Germinal center (tissue), 1 donor: ENCODE results near the gene ADGRL4.
"Not testable (repeated sequence)": the region's sequence is repeated elsewhere in the genome, so short reads cannot be mapped to it uniquely, and the experiment has no call there.

ENCODE experiments used
- DNase-seq: peaks from one replicate; pipeline ENCODE4 v3.0.0; 2012; ENCODE audit warnings: mixed read lengths, low spot score

Gene ADGRL4

DNA sequence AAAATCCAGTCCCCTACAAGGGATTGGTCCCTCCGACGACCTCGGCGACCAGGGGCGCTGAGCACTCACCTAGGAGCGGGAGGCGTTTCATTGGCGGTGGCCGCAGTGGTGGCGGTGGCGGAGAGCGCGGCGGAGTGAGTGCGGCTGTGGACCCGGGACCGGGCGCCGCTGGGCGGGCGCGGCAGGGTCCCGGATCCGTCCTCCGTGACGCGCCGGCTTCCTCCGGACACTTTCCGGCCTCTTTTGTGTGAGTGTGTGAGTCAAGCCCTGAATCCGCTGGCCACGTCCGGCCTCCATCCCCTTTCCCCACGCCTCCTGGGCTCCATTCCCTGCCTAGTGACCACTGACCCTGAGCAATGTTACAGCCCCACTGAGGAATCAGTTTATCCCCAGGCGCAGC, at the start of gene ADGRL4:
TSS of gene ADGRL4 (minus strand) at position 167 of the 400 bp plus-strand sequence. CDS start at position 91, 76 bp downstream.
- no peak for DNase-seq

DNA sequence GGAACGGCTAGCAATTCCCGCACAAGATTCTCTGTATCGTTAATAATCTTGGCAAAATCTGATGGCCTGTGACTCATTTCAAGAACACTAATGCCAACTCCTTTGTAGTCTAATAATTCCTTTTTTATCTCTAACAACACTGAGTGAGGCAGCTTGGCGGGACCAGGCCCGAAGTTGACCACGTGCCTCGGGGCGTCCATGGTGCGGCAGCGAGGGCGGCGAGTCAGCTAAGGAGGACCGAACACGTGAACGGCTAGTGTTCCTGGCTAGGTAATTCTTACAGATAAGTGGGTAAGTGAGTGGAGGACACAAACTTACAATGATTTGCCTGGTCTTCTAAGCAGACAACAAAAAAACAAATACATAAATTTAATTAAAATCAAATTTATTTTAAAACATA, 49.3 kb upstream of the ADGRL4 start:
- no peak for DNase-seq

- no peak for DNase-seq
Measured at GRCh38 chr1:79052829-79053449, 46.4 kb upstream of the ADGRL4 start.

- no peak for DNase-seq
Measured at GRCh38 chr1:79044974-79045650, 38.6 kb upstream of the ADGRL4 start.

DNA sequence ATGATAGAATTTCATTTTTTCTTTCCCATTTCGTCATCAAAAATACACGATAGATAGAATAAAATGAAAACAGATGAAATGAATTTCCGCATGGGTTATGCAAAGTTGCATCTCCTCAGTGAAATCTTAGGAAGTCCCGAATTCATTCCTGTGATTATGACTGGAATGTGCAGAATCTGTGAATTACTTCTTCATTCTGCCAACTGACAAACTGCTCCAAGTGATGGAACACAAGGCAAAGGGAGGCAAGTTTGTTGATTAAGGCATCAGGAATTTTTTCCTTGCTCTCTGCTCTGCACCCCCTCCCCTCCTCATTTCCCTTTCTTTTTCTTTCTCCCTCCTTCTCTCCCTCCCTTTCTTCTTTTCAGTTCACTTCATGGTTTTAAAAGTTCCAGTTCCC, 37.0 kb upstream of the ADGRL4 start:
- no peak for DNase-seq

DNA sequence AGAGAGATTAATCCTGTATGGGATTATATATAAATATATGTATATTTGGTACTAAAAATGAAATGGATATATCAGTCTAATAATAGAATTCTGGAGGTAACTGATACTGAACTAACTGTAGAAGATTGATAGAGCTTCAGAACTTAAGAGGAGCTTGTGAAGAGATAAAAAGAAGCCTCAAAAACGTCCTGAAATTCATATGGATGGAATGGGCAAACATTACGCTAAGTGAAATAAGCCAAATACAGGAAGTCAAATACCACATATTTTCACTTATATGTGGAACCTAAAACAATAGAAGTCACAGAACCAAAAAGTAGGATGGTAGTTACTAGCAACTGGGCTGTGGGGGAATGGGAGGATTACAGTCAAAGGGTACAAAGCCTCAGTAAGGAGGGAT, 36.0 kb upstream of the ADGRL4 start:
- no peak for DNase-seq

GRCh38 chr1:79042117-79042516, 35.6 kb upstream of the ADGRL4 start:
- DNase-seq: no peak

DNA sequence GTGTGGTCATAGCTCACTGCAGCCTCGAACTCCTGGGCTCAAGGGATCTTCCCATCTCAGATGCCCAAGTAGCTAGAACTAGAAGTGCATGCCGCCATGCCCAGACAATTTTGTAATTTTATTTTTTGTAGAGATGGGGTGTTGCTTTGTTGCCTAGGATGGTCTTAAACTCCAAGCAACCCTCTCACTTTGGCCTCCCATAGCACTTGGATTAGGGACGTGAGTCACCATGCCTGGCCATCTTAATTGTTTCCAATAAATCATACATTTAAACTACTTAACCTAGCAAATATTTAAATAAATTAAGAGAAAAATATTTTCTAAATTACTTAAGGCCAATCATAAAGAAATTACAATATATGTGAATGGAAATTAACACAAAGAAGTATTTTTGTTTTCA, 35.1 kb upstream of the ADGRL4 start:
- no peak for DNase-seq

DNA sequence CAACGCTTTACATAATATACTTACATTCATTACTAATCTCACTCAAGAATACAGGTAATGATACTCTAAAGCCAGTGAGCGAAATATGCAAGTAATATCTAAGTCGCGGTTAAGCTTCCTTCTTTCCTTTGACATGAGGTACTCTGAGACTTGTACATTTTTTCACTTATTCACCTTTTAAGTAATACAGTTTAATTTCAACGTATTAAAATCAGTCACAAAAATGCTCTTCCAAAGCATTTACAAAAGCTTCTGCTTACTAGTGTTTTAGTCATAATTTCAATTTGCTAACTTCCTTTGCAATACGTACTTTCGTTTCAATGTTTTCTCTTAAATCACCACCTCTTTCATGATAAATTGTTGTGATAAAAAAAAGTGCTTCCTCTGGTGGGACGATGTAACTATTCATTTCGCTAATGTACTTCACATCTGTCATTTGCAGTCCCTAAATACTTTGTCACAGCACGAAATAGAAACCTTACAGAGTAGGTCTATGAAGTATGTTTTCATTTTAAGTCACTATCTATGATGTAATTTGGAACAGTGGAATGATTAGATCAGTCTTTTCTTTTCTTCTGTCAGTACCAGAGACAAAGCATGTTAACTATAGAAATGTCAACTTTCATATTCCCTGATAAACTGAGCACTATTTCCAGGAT, 34.0 kb upstream of the ADGRL4 start:
- no peak for DNase-seq

DNA sequence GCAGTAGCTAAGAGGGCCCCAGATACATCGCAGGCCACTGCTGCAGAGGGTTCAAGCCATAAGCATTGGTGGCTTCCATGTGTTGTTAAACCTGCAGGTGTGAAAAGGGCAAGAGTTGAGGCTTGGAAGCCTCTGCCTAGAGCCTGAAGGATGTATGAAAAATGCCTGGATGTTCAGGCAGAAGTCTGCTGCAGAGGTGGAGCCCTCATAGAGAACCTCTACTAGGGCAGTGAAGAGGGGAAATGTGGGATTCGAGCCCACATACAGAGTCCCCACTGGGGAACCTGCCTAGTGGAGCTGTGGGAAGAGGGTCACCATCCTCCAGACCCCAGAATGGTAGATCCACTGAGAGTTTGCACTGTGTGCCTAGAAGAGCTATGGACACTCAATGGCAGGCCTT, 30.6 kb upstream of the ADGRL4 start:
- DNase-seq: no peak

DNA sequence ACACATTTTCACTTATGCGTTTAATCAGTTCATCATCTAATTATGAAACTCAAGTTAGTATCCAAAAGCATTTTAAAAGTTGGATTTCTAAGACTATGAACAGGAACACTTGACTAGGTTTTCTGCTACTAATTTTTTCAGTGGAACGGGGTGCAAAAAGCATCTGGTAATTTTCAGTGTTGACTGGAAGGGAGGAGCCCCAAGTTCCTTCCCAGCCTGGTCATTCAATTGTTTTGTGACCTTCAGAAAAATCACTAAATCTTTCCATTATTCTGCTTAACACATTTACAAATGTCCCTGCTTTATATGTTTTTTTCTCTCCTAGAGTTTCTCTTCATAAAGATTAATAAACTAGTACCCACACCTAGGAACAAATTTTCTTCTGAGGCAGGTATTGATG, 6.0 kb upstream of the ADGRL4 start:
- no peak for DNase-seq

GRCh38 chr1:79010589-79010988, 4.1 kb upstream of the ADGRL4 start:
- DNase-seq: no peak

GRCh38 chr1:79005945-79006344, 585 bp downstream of the ADGRL4 start:
- no peak for DNase-seq

GRCh38 chr1:79004916-79005315, 1.6 kb downstream of the ADGRL4 start:
- no peak for DNase-seq

GRCh38 chr1:78996791-78997190, 9.7 kb downstream of the ADGRL4 start:
- DNase-seq: no peak

- DNase-seq: no peak
Measured at GRCh38 chr1:78987042-78987441, 19.5 kb downstream of the ADGRL4 start.

DNA sequence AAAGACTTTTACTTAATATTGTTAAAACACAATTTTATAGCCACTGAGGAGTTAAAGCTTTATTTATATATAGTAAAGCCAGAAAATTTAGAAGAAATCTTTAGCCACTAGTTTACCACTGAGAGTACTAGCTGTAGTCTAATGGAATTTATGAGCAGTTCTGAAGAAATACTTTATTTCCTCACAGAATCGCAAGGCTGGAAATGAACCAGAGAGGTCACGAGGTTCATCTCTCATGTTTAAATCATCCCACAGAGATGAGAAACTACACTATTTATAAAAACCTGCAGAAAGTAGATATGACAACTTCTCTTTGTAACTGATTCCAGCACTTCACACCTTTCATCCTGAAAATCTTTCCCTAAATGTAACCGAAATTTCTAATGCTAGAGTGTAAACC, 26.0 kb downstream of the ADGRL4 start:
- DNase-seq: no peak

- no peak for DNase-seq
Measured at GRCh38 chr1:78972723-78973122, 33.8 kb downstream of the ADGRL4 start.

DNA sequence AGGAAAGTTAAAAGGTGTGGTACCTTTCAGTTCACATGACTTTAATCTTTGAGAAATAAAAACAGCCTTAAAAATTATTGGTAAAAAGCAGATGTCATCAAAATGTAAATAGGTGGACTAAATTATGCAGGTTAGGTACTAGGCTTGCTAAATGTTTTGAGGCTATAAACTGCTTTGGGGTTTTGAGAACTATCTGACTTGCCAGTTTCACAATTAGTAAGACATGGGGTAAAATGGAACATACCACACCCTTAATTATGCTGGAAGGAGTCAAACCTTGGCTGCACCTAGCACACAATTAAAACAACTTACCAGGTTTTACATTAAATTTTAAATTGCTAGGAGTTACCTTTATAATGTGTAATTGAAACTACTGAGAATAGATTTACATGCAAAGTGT, 39.4 kb downstream of the ADGRL4 start:
- not testable (repeated sequence) for DNase-seq

DNA sequence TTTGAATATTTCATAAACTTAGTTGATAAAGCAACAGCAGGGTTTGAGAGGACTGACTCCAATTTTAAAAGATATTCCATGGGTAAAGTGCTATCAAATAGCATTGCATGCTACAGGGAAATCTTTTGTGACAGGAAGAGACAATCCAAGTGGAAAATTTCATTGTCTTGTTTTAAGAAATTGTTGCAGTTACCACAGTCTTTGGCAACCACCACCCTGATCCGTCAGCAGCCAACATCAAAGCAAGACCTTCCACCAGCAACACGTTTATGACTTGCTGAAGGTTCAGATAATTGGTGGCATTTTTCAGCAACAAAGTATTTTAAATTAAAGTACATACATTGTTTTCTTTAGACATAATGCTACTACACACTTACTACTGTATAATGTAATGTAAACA, 47.8 kb downstream of the ADGRL4 start:
- no peak for DNase-seq

DNA sequence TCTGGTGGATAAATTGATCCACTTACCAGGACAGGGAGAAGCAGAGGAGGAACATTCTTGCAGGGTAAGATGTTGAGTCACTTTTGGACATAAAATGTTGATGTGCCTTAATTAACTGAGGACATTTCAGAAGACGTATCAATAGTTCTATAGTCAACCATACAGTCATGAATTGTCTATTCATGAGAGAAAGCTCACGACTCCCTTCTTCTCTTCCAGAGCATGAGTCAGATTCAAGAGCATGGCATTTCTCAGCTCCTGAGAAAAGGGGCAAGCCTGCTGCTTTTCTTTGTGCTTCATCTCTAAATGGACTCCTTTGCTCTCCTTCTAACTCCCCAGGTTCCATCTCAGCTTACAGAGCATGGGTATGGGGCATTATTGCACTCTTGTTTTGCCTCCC, 55.7 kb downstream of the ADGRL4 start:
- no peak for DNase-seq

- DNase-seq: no peak
Measured at GRCh38 chr1:78949227-78949626, 57.3 kb downstream of the ADGRL4 start.

GRCh38 chr1:78919150-78919549, 87.4 kb downstream of the ADGRL4 start:
- DNase-seq: no peak

GRCh38 chr1:78918157-78918556, 88.4 kb downstream of the ADGRL4 start:
- DNase-seq: no peak
